ENCODE measurements around the gene ATP6V1G2.

The ATP6V1G2 gene

GRCh38 chr6:31576897-31577578 is 30.6 kb upstream of the ATP6V1G2 start:
- H3K27ac ChIP-seq: no peak overlapping the region
- DNase-seq (ENCODE audit: low read depth, low spot score): no peak

- no peak for DNase-seq (ENCODE audit: low read depth, low spot score)
- H3K27ac ChIP-seq: no peak overlapping the region
These were observed 29.7 kb upstream of the ATP6V1G2 start for GRCh38 chr6:31575952-31576685.

- H3K27ac ChIP-seq: no peak within 1 kb of the TSS
- DNase-seq (ENCODE audit: low read depth, low spot score): no peak
These were observed 29.0 kb upstream of the ATP6V1G2 start, which contains the start of gene TNF for GRCh38 chr6:31575335-31575901. TSS of gene TNF (plus strand) at chr6:31575565. CDS start at chr6:31575742, 177 bp downstream.

GRCh38 chr6:31574106-31575061 is 28.0 kb upstream of the ATP6V1G2 start:
- no peak overlapping the region for H3K27ac ChIP-seq
- DNase-seq (ENCODE audit: low read depth, low spot score): no peak

- no peak overlapping the region for H3K27ac ChIP-seq
- no peak for DNase-seq (ENCODE audit: low read depth, low spot score)
These were observed 27.1 kb upstream of the ATP6V1G2 start for GRCh38 chr6:31573239-31574105.

- DNase-seq (ENCODE audit: low read depth, low spot score): no peak
These were observed 25.9 kb upstream of the ATP6V1G2 start, which contains the start of gene LTA for GRCh38 chr6:31572041-31572911. TSS of gene LTA (plus strand) at chr6:31572289. CDS start at chr6:31572743, 454 bp downstream.

GRCh38 chr6:31569861-31570536 is 23.6 kb upstream of the ATP6V1G2 start:
- DNase-seq (ENCODE audit: low read depth, low spot score): no peak
- H3K27ac ChIP-seq: no peak overlapping the region

More at GRCh38 chr6:31572041-31572911, 25.9 kb upstream of the ATP6V1G2 start, which contains the start of gene LTA:
- H3K27ac ChIP-seq: no peak within 1 kb of the TSS

- DNase-seq (ENCODE audit: low read depth, low spot score): no peak
- no peak overlapping the region for H3K27ac ChIP-seq
These were observed 22.1 kb upstream of the ATP6V1G2 start for GRCh38 chr6:31568537-31568961.

- H3K27ac ChIP-seq: no peak overlapping the region
- no peak for DNase-seq (ENCODE audit: low read depth, low spot score)
These were observed 21.3 kb upstream of the ATP6V1G2 start for GRCh38 chr6:31567531-31568370.

- peak overlapping the region; percentile 42 for H3K27ac ChIP-seq
- DNase-seq (ENCODE audit: low read depth, low spot score): no peak
These were observed 14.3 kb upstream of the ATP6V1G2 start for GRCh38 chr6:31560697-31561058.

- H3K27ac ChIP-seq: peak overlapping the region; percentile 42
- DNase-seq (ENCODE audit: low read depth, low spot score): no peak
These were observed 13.7 kb upstream of the ATP6V1G2 start for GRCh38 chr6:31559958-31560696.

GRCh38 chr6:31559606-31559957 is 13.2 kb upstream of the ATP6V1G2 start:
- peak overlapping the region; percentile 42 for H3K27ac ChIP-seq
- no peak for DNase-seq (ENCODE audit: low read depth, low spot score)

- H3K27ac ChIP-seq: peak overlapping the region; percentile 42
- DNase-seq (ENCODE audit: low read depth, low spot score): no peak
These were observed 12.5 kb upstream of the ATP6V1G2 start for GRCh38 chr6:31558631-31559500.

GRCh38 chr6:31558318-31558625 is 11.9 kb upstream of the ATP6V1G2 start:
- DNase-seq (ENCODE audit: low read depth, low spot score): no peak
- no peak overlapping the region for H3K27ac ChIP-seq

All from epithelial cell of prostate (primary cell).